Gastroesophageal sphincter (tissue), 3 donors: ENCODE results near the gene ATRX.

ENCODE experiments used
- CTCF ChIP-seq, 4 experiments: fragments of 200-600 bp in 2 of 4; fragments of 450-650 bp in 2 of 4; sonication (generic) in 1 of 4; IDR thresholded peaks; one replicate each; pipeline ENCODE4 v1.5.1; 2017 to 2019; ENCODE audit warnings: antibody characterized with exemption in 4 of 4, mild to moderate bottlenecking in 2 of 4, moderate library complexity in 2 of 4
- EP300 ChIP-seq: sonication (generic); formaldehyde crosslinking; IDR thresholded peaks from one replicate; pipeline ENCODE4 v1.6.1; 2017; ENCODE audit warnings: antibody characterized with exemption, mild to moderate bottlenecking
- POLR2AphosphoS5 ChIP-seq: sonication (generic); formaldehyde crosslinking; IDR thresholded peaks from one replicate; pipeline ENCODE4 v1.6.1; 2017; ENCODE audit warnings: antibody characterized with exemption

GRCh38 chrX:77768787-77769186 lies 17.2 kb downstream of the ATRX start:
- TF ChIP-seq CTCF (IDR thresholded peaks at IDR 0.05) (no peak), EP300 (no peak), POLR2AphosphoS5 (no peak)
